ENCODE results near the gene SPOCK1.

SPOCK1 gene

DNA sequence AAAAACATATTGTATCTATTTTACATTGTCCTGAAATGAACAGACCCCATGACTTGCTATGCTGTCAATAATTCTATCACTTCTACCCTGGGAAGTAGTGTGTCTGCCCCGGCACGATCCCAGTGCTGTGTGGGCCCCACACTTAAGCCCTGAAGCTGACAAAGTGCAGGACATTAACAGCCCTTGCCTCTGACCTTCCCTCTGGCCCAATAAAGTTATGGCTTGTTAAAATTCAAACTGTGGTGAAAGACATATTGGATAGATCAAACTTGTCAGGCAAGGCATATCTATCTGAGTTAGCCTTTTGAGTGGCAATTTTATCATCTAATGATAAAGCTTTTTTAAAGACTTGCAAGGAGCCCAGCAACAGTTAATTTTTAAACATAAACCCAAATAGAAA, 229.2 kb downstream of the SPOCK1 start:
- H3K4me3 ChIP-seq (ENCODE audit: low read depth, low read length): no peak overlapping the region
- DNase-seq (ENCODE audit: low read depth, low spot score): no peak
- ChIA-PET CTCF (interaction anchor here (1.5 kb wide), 1 partner anchor 50 kb away, joined by 5 read pairs; no protein-coding TSS in a partner anchor), POLR2A (no interaction called here)
- TF ChIP-seq, protein P1, sequence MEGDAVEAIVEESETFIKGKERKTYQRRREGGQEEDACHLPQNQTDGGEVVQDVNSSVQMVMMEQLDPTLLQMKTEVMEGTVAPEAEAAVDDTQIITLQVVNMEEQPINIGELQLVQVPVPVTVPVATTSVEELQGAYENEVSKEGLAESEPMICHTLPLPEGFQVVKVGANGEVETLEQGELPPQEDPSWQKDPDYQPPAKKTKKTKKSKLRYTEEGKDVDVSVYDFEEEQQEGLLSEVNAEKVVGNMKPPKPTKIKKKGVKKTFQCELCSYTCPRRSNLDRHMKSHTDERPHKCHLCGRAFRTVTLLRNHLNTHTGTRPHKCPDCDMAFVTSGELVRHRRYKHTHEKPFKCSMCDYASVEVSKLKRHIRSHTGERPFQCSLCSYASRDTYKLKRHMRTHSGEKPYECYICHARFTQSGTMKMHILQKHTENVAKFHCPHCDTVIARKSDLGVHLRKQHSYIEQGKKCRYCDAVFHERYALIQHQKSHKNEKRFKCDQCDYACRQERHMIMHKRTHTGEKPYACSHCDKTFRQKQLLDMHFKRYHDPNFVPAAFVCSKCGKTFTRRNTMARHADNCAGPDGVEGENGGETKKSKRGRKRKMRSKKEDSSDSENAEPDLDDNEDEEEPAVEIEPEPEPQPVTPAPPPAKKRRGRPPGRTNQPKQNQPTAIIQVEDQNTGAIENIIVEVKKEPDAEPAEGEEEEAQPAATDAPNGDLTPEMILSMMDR (IDR thresholded peaks at IDR 0.05; ENCODE audit: insufficient read depth, low read length, missing control alignments): no peak

DNA sequence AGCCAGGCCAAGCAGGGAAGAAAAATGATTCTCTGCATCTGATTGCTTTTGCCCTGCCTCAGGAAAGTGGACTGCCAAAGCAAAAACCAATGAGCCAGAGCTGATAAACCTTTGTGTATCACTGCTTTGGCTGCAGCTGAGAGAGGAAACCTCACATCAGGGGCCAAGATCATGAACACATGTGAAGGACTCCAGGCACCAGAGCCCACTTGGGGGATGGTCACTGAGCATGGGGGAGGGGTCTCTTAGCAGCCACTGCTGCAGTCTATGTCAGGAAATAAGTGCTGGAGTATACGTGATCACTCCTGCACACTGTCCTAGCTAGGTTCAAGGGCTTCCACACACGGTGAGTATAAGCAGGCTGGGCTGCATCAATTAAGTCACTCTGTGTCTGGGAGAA, 229.9 kb downstream of the SPOCK1 start:
- TF ChIP-seq, protein P1 (IDR thresholded peaks at IDR 0.05; ENCODE audit: insufficient read depth, low read length, missing control alignments): no peak
- no peak overlapping the region for H3K4me3 ChIP-seq (ENCODE audit: low read depth, low read length)
- CTCF ChIA-PET: interaction anchor here (1.5 kb wide), 1 partner anchor 51 kb away, joined by 5 read pairs; no protein-coding TSS in a partner anchor
- no peak for DNase-seq (ENCODE audit: low read depth, low spot score)
- POLR2A ChIA-PET: no interaction called here

DNA sequence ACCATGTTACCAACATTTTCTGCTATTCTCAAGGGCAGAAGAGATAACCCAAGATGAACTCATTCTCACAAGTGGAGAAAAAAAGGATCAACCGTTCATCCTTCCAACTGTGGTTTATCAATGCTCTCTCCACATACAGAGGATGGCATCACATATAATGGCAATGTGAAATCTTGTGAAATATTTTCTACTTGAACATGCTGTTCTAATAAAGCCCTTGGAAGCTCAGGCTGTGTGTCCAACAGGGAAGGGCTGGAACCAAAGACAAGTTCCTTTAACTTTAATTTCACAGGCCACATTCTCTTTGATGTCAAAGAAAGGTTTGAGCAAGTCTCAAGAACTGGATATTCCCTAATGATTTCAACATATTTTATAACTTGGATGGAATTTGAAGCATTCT, 230.5 kb downstream of the SPOCK1 start:
- ChIA-PET CTCF (no interaction called here), POLR2A (no interaction called here)
- H3K4me3 ChIP-seq (ENCODE audit: low read depth, low read length): no peak overlapping the region
- no peak for DNase-seq (ENCODE audit: low read depth, low spot score)
- TF ChIP-seq, protein P1 (IDR thresholded peaks at IDR 0.05; ENCODE audit: insufficient read depth, low read length, missing control alignments): no peak

DNA sequence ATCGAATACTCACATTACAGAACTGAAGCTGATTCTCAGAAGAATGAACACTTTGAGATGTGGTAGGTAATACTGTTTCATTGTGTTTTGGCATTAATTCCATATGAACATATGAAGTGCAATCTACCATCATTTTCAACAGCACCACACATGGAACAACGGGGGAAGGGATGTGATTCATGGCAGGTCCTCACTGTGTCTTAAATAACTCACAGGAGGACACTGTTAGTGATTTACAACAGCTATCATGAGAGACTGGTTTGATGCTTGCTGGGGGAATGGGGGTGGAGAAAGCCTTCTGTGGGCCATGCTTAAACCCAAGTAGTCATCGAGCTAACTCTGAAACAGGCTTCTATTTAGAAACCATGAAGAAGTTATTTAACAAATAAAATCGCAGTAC, 232.9 kb downstream of the SPOCK1 start:
- POLR2A ChIA-PET: no interaction called here
- no peak for DNase-seq (ENCODE audit: low read depth, low spot score)
- TF ChIP-seq, protein P1 (IDR thresholded peaks at IDR 0.05; ENCODE audit: insufficient read depth, low read length, missing control alignments): no peak
- CTCF ChIA-PET: no interaction called here
- H3K4me3 ChIP-seq (ENCODE audit: low read depth, low read length): no peak overlapping the region

DNA sequence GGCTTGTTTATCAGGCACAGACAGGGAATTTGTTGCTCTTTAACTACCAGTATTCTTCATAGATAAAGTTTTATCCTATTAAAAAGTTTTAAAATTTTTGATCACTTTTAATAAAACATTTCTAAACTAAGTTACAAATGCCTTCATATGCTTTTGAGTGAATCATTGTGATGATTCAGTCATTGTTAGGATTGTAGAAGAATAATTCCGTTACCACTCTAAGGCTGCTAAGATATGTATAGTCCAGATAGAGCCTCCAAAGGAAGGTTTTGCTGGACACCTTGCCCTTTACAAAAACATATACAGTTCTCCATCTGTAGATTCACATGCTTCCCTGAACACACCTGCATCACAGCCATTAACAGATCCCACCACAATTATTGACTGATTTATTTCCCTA, 233.7 kb downstream of the SPOCK1 start:
- ChIA-PET POLR2A (no interaction called here), CTCF (no interaction called here)
- H3K4me3 ChIP-seq (ENCODE audit: low read depth, low read length): no peak overlapping the region
- TF ChIP-seq, protein P1 (IDR thresholded peaks at IDR 0.05; ENCODE audit: insufficient read depth, low read length, missing control alignments): no peak
- no peak for DNase-seq (ENCODE audit: low read depth, low spot score)

DNA sequence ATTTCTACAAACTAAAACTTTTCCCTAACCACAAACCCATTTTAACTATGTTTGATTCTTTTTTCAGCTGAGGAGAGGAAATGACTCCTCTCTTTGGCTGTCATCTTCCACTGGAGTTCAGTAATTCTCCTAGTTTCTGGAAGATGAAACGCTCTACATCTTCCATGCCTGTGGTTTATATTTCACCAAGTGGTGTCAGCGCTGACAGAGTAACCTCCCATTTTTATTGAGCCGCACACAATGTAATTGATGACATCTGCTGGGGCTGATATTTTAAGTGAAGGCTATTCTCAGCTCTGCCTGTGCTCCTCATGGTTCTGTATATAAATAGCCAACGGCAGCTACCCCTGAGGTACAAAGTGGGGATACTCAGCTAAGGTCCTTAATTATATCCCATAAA, 234.6 kb downstream of the SPOCK1 start:
- ChIA-PET POLR2A (interaction anchor here (0.7 to 1.7 kb wide), 2 partner anchors 79 to 226 kb away, joined by 3 read pairs; no protein-coding TSS in a partner anchor), CTCF (no interaction called here)
- DNase-seq (ENCODE audit: low read depth, low spot score): peak; percentile 82
- no peak overlapping the region for H3K4me3 ChIP-seq (ENCODE audit: low read depth, low read length)
- TF ChIP-seq, protein P1 (IDR thresholded peaks at IDR 0.05; ENCODE audit: insufficient read depth, low read length, missing control alignments): no peak
